ENCODE measurements around the gene BMPR1A. TPM values are rescaled to one million over a fixed set of nuclear protein-coding genes. Genes with fewer than 3 reads are reported as not detected.

BMPR1A gene
- total RNA-seq, 1 donor from 2014 or later = 0.20 TPM

- DNase-seq (ENCODE audit: low read depth in 2 of 2) = no peak
Measured at GRCh38 chr10:86802473-86803108, 46.2 kb downstream of the BMPR1A start.

- DNase-seq (ENCODE audit: low read depth in 2 of 2) = no peak
Measured at GRCh38 chr10:86803156-86803555, 46.7 kb downstream of the BMPR1A start.

GRCh38 chr10:86804805-86805204 is 48.4 kb downstream of the BMPR1A start:
- DNase-seq (ENCODE audit: low read depth in 2 of 2) = no peak

- DNase-seq (ENCODE audit: low read depth in 2 of 2) = no peak
Measured at GRCh38 chr10:86813101-86813500, 56.7 kb downstream of the BMPR1A start.

GRCh38 chr10:86813982-86814381 is 57.6 kb downstream of the BMPR1A start:
- DNase-seq (ENCODE audit: low read depth in 2 of 2) = no peak

GRCh38 chr10:86815035-86815617 is 58.7 kb downstream of the BMPR1A start:
- no peak for DNase-seq (ENCODE audit: low read depth in 2 of 2)

GRCh38 chr10:86815640-86816039 is 59.2 kb downstream of the BMPR1A start:
- DNase-seq (ENCODE audit: low read depth in 2 of 2) = no peak

GRCh38 chr10:86817246-86817645 is 60.8 kb downstream of the BMPR1A start:
- no peak for DNase-seq (ENCODE audit: low read depth in 2 of 2)

- no peak for DNase-seq (ENCODE audit: low read depth in 2 of 2)
Measured at GRCh38 chr10:86819567-86819966, 63.1 kb downstream of the BMPR1A start.

GRCh38 chr10:86820509-86820908 is 64.1 kb downstream of the BMPR1A start:
- DNase-seq (ENCODE audit: low read depth in 2 of 2) = no peak

GRCh38 chr10:86821388-86821999 is 65.1 kb downstream of the BMPR1A start:
- no peak for DNase-seq (ENCODE audit: low read depth in 2 of 2)

- DNase-seq (ENCODE audit: low read depth in 2 of 2) = no peak
Measured at GRCh38 chr10:86823565-86823964, 67.1 kb downstream of the BMPR1A start.

- no peak for DNase-seq (ENCODE audit: low read depth in 2 of 2)
Measured at GRCh38 chr10:86824151-86824550, 67.7 kb downstream of the BMPR1A start.

- DNase-seq (ENCODE audit: low read depth in 2 of 2) = no peak
Measured at GRCh38 chr10:86825366-86825765, 68.9 kb downstream of the BMPR1A start.

- DNase-seq (ENCODE audit: low read depth in 2 of 2) = no peak
Measured at GRCh38 chr10:86827639-86828038, 71.2 kb downstream of the BMPR1A start.

GRCh38 chr10:86828145-86828544 is 71.7 kb downstream of the BMPR1A start:
- no peak for DNase-seq (ENCODE audit: low read depth in 2 of 2)

GRCh38 chr10:86829472-86829871 is 73.1 kb downstream of the BMPR1A start:
- no peak for DNase-seq (ENCODE audit: low read depth in 2 of 2)

GRCh38 chr10:86830043-86830591 is 73.7 kb downstream of the BMPR1A start:
- DNase-seq (ENCODE audit: low read depth in 2 of 2) = no peak

GRCh38 chr10:86833969-86834368 is 77.5 kb downstream of the BMPR1A start:
- no peak for DNase-seq (ENCODE audit: low read depth in 2 of 2)

GRCh38 chr10:86836044-86836443 is 79.6 kb downstream of the BMPR1A start:
- DNase-seq (ENCODE audit: low read depth in 2 of 2) = no peak

- DNase-seq (ENCODE audit: low read depth in 2 of 2) = no peak
Measured at GRCh38 chr10:86837663-86838062, 81.2 kb downstream of the BMPR1A start.

GRCh38 chr10:86840498-86840897 is 84.1 kb downstream of the BMPR1A start:
- DNase-seq (ENCODE audit: low read depth in 2 of 2) = no peak

- no peak for DNase-seq (ENCODE audit: low read depth in 2 of 2)
Measured at GRCh38 chr10:86846088-86846487, 89.7 kb downstream of the BMPR1A start.
